K562 (cell line): ENCODE data around the gene TAF1B.

Source experiments
- CBX3 ChIP-seq, 2 experiments: IDR thresholded peaks; 1 replicate in 1 of 2; 2 replicates in 1 of 2; pipeline ENCODE4 v1.6.1; 2012; ENCODE audit warnings: inconsistent platforms in 2 of 2, low read length in 2 of 2, borderline replicate concordance in 1 of 2, control low read depth in 1 of 2
- CBX5 ChIP-seq: IDR thresholded peaks from 2 replicates; pipeline ENCODE4 v1.6.1; 2014; ENCODE audit warnings: low read depth, borderline replicate concordance
- KAT2B ChIP-seq: IDR thresholded peaks from one replicate; pipeline ENCODE4 v1.6.1; 2012; ENCODE audit warnings: low read depth, mild to moderate bottlenecking, control low read depth, inconsistent platforms, low read length, moderate library complexity
- MAFK ChIP-seq: IDR thresholded peaks from 2 replicates; pipeline ENCODE4 v1.6.1; 2011; ENCODE audit warnings: low read length, improper control_type of control experiment
- MGA ChIP-seq: fragments of 450-650 bp; IDR thresholded peaks from 2 replicates; pipeline ENCODE4 v1.6.1; 2016; ENCODE audit warnings: mild to moderate bottlenecking, moderate library complexity
- PCBP1 ChIP-seq: fragments of 200-400 bp; formaldehyde crosslinking; IDR thresholded peaks from 2 replicates; pipeline ENCODE4 v1.6.1; 2018; ENCODE audit warnings: mild to moderate bottlenecking, low read depth, low read length; ENCODE audit not compliant: poor library complexity, severe bottlenecking
- PCBP2 ChIP-seq: fragments of 200-400 bp; formaldehyde crosslinking; IDR thresholded peaks from 2 replicates; pipeline ENCODE4 v1.6.1; 2018; ENCODE audit warnings: low read length, low read depth, mild to moderate bottlenecking, moderate library complexity; ENCODE audit not compliant: poor library complexity, severe bottlenecking
- POLR2AphosphoS5 ChIP-seq: IDR thresholded peaks from 2 replicates; pipeline ENCODE4 v1.6.1; 2011; ENCODE audit warnings: mild to moderate bottlenecking, low read depth, low read length, moderate library complexity; ENCODE audit not compliant: control insufficient read depth, insufficient read depth
- SMC3 ChIP-seq: conservative IDR thresholded peaks from 2 replicates; pipeline ENCODE4 v1.6.1; 2011; ENCODE audit warnings: low read depth, low read length, improper control_type of control experiment; ENCODE audit not compliant: insufficient read depth
- TAF1 ChIP-seq: IDR thresholded peaks from 2 replicates; pipeline ENCODE4 v1.6.1; 2011; ENCODE audit warnings: mild to moderate bottlenecking, low read length, moderate library complexity; ENCODE audit not compliant: insufficient read depth, control insufficient read depth, severe bottlenecking; ENCODE audit errors: extremely low read depth
- TAF15 ChIP-seq: fragments of 200-400 bp; formaldehyde crosslinking; IDR thresholded peaks from 2 replicates; pipeline ENCODE4 v1.6.1; 2017; ENCODE audit warnings: mild to moderate bottlenecking, low read depth, low read length, moderate library complexity

GRCh38 chr2:9852881-9853280 lies 9.6 kb downstream of the TAF1B start:
- TF ChIP-seq TAF15 (no peak), SMC3 (no peak), PCBP1 (no peak), MAFK (no peak), KAT2B (no peak), CBX5 (no peak), TAF1 (no peak), CBX3 (IDR thresholded peaks at IDR 0.05; ENCODE audit: borderline replicate concordance in 1 of 2, low read length in 2 of 2) (no peak), POLR2AphosphoS5 (no peak), MGA (no peak), PCBP2 (no peak)
